ENCODE measurements around the gene RALGAPA2.

DNA sequence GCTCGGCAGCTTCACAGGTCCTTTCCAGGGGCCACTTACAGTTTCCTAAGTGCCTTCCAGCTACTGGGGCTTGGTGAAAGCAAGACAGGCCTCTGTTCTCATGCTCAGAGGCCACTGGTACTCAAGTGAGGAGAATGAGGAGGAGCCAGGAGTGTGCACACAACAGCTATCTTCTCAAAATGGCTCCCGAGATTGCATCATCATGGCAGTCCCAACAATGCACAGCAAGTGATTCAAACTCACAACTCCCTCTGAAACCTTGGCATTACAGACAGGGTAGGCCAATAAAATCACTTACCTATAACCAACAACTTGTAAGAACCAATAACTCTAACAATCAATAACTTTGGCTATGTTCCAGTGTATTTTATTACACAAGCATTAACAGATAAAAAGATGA, 77.4 kb downstream of the RALGAPA2 start:
- TF ChIP-seq, protein P1, sequence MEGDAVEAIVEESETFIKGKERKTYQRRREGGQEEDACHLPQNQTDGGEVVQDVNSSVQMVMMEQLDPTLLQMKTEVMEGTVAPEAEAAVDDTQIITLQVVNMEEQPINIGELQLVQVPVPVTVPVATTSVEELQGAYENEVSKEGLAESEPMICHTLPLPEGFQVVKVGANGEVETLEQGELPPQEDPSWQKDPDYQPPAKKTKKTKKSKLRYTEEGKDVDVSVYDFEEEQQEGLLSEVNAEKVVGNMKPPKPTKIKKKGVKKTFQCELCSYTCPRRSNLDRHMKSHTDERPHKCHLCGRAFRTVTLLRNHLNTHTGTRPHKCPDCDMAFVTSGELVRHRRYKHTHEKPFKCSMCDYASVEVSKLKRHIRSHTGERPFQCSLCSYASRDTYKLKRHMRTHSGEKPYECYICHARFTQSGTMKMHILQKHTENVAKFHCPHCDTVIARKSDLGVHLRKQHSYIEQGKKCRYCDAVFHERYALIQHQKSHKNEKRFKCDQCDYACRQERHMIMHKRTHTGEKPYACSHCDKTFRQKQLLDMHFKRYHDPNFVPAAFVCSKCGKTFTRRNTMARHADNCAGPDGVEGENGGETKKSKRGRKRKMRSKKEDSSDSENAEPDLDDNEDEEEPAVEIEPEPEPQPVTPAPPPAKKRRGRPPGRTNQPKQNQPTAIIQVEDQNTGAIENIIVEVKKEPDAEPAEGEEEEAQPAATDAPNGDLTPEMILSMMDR (conservative IDR thresholded peaks at IDR 0.05; ENCODE audit: low read length) = no peak
- TF ChIP-seq EZH2phosphoT487 (IDR thresholded peaks at IDR 0.05; ENCODE audit: borderline replicate concordance) = no peak
